ENCODE results near the gene TIMP1. TPM values are rescaled to one million over a fixed set of nuclear protein-coding genes. Genes with fewer than 3 reads are reported as not detected.

Gene TIMP1
- total and polyA plus RNA-seq, 10 of the 15 experiments (the other 5 are each of a cell fraction or from before 2014, with no cell fraction given), result 101 to 341 (median 134) TPM

GRCh38 chrX:47631676-47632075 is 49.4 kb downstream of the TIMP1 start:
- in situ Hi-C loops (cut with MboI) (no loop called here), intact Hi-C loops (cut with micrococcal nuclease; ENCODE audit: unreplicated experiment) (loop anchor here (10.0 kb wide), 1 partner anchor 147 kb away; the partner anchor contains the start of gene ZNF41)
- peaks cover 33% of the 10 kb centered on the region for H3K4me1 ChIP-seq (ENCODE audit: control insufficient read depth, insufficient read depth, low read length)
- ChIA-PET SMC1A (ENCODE audit: uncharacterized antibody, unreplicated experiment) (interaction anchor here (1.0 kb wide), 1 partner anchor 13 kb away, joined by 4 read pairs; no protein-coding TSS in a partner anchor), POLR2A (interaction anchor here (1.2 to 1.8 kb wide), 3 partner anchors 13 to 67 kb away, joined by 3 to 6 read pairs (median 5); partner anchors contain the start of gene ELK1), CTCF (interaction anchor here (1.0 to 1.7 kb wide), 2 partner anchors 13 to 16 kb away, joined by 4 read pairs; no protein-coding TSS in a partner anchor), RAD21 (ENCODE audit: unreplicated experiment) (interaction anchor here (1.2 kb wide), 1 partner anchor 13 kb away, joined by 3 read pairs; no protein-coding TSS in a partner anchor)
- H3K27me3 ChIP-seq (replicated peaks in 1 of 2; ENCODE audit: control insufficient read depth in 2 of 2, insufficient read depth in 2 of 2, low read length in 1 of 2), result no peaks in the 10 kb centered on the region
- H3K4me2 ChIP-seq (ENCODE audit: control insufficient read depth, insufficient read depth), result no peak overlapping the region
- no peaks in the 10 kb centered on the region for H3K79me2 ChIP-seq (ENCODE audit: control insufficient read depth, insufficient read depth, low read length)
- no peak for ATAC-seq
- FAIRE-seq, result no peak
- BruUV-seq (replicated peaks), result no TSS peak
- H3K9me3 ChIP-seq (replicated peaks; ENCODE audit: control insufficient read depth, insufficient read depth, low read length), result no peaks in the 10 kb centered on the region
- H3K27ac ChIP-seq (ENCODE audit: control insufficient read depth, insufficient read depth), result no peak overlapping the region
- H3K4me3 ChIP-seq, result no peak overlapping the region
- H2AFZ ChIP-seq (ENCODE audit: control insufficient read depth, low read depth, low read length), result no peak overlapping the region
- H4K20me1 ChIP-seq (ENCODE audit: control insufficient read depth, insufficient read depth), result no peaks in the 10 kb centered on the region
- peaks cover 0 to under 1% of the 10 kb centered on the region in 2 experiments; a peak in 2 of 4 replicates for H3K36me3 ChIP-seq (ENCODE audit: control insufficient read depth in 2 of 2, insufficient read depth in 2 of 2, low read length in 1 of 2)
- WGBS (ENCODE audit: insufficient coverage, insufficient replicate concordance, low lambda C conversion rate, missing lambda C conversion rate), result 81% methylated on average over 5 of the region's 5 CpGs
- TF ChIP-seq, protein P1, sequence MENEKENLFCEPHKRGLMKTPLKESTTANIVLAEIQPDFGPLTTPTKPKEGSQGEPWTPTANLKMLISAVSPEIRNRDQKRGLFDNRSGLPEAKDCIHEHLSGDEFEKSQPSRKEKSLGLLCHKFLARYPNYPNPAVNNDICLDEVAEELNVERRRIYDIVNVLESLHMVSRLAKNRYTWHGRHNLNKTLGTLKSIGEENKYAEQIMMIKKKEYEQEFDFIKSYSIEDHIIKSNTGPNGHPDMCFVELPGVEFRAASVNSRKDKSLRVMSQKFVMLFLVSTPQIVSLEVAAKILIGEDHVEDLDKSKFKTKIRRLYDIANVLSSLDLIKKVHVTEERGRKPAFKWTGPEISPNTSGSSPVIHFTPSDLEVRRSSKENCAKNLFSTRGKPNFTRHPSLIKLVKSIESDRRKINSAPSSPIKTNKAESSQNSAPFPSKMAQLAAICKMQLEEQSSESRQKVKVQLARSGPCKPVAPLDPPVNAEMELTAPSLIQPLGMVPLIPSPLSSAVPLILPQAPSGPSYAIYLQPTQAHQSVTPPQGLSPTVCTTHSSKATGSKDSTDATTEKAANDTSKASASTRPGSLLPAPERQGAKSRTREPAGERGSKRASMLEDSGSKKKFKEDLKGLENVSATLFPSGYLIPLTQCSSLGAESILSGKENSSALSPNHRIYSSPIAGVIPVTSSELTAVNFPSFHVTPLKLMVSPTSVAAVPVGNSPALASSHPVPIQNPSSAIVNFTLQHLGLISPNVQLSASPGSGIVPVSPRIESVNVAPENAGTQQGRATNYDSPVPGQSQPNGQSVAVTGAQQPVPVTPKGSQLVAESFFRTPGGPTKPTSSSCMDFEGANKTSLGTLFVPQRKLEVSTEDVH (IDR thresholded peaks at IDR 0.05; ENCODE audit: low read depth, partially characterized antibody), result no peak
- TF ChIP-seq, protein P2, sequence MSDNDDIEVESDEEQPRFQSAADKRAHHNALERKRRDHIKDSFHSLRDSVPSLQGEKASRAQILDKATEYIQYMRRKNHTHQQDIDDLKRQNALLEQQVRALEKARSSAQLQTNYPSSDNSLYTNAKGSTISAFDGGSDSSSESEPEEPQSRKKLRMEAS (IDR thresholded peaks at IDR 0.05; ENCODE audit: low read depth, low read length), result no peak
- TF ChIP-seq NR2C2 (IDR thresholded peaks at IDR 0.05; ENCODE audit: borderline replicate concordance, control insufficient read depth, insufficient read length, low read depth) (no peak), EED (IDR thresholded peaks at IDR 0.05; ENCODE audit: low read depth) (no peak), STAT1 (conservative IDR thresholded peaks at IDR 0.05) (no peak), POLR2AphosphoS2 (IDR thresholded peaks at IDR 0.05; ENCODE audit: low read depth, low read length) (no peak)
- no peak overlapping the region for H3K9ac ChIP-seq (ENCODE audit: control insufficient read depth, insufficient read depth, low read length)
- DNase-seq (ENCODE audit: low read depth, low spot score), result no peak

Data from GM12878 (cell line).